OCI-M1 (cell line): ENCODE results near the gene OGFOD3.

Experiments
- DNase-seq: peaks from one replicate; lab custom pipeline; 2025; lab: John Stamatoyannopoulos, UW

Gene OGFOD3

DNA sequence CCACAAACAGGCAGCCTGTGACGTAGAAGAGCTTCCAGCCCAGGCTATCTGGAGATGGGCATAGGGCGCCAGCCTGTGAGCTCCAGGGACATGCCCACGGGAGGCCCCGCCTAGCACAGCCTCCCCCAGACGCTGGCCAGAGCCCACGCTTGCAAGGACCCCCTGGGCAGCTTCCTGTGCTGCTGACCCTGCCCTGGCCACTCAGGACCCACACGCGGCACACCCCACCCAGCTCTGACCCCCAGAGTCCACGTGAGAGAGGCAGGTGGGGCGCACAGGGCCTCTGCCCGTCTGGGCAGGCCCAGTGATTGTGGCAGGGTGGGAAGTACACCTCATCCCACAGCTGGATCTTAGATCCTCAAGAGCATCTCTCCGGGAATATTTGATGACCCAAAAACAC, 28.3 kb upstream of the OGFOD3 start:
- no peak for DNase-seq

DNA sequence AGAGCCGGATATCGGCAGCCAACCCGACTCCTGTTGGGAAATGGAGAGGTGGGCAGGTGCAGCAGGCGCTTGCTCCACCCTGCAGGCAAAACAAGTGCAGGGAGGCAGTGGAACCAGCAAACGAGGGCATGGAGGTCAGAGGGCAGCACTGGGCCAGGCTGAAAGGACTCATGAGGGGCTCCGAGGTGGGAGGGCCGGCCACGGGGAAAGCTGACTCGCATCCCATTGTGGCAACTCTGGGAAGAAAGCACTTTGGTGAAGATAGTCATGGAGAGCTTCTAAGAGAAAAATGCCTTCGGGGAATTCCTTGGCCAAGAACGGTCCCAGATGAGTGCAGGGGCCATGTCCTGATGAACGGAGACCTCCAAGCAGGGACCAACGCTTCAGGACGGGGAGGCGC, 27.7 kb upstream of the OGFOD3 start:
- no peak for DNase-seq

DNA sequence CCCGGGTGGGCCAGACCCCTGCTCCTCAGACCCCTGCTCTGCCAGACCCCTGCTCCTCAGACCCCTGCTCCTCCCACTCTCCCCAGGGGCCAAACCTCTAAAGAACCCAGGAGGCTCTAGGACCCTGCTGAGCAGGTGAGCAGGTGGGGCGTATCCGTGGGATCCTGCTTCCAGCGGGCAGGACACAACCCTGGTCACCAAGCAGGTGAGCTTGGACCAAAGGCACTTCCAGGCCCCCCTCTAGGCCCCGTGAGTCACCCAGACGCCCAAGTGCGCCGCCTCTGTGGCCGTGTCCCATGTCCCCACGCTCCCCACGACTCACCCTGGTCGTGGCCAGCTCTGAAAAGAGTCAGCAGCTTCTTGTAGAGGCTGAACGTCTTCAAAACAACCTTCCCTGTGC, 27.2 kb upstream of the OGFOD3 start:
- no peak for DNase-seq

DNA sequence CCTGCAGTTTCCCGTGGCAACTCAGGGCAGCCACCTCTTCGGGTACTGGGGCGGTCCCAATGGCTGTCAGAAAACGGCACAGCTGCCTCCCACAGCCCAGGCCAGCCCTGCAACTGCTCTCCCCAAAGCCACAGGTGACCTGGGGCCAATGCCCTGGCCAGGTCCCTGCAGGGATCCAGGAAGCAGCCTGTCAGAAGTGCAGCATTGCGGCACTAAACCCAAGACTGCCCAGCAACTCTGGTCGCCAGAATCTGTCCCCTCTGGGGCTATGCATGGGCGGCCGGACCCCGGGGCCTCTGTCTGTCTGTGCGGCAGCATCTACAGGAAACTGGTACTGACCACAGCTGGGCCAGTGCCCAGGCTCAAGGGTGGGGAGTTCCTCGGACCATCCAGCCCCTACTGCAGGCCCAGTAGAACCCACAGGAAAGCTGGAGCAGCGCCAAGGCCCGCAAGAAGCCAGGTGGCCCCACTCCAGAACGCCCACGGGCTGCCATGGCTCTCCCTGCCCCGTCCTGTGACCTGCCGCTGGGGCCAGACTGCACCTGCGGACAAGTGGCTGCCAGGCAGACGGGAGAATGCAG, 26.6 kb upstream of the OGFOD3 start:
- no peak for DNase-seq

DNA sequence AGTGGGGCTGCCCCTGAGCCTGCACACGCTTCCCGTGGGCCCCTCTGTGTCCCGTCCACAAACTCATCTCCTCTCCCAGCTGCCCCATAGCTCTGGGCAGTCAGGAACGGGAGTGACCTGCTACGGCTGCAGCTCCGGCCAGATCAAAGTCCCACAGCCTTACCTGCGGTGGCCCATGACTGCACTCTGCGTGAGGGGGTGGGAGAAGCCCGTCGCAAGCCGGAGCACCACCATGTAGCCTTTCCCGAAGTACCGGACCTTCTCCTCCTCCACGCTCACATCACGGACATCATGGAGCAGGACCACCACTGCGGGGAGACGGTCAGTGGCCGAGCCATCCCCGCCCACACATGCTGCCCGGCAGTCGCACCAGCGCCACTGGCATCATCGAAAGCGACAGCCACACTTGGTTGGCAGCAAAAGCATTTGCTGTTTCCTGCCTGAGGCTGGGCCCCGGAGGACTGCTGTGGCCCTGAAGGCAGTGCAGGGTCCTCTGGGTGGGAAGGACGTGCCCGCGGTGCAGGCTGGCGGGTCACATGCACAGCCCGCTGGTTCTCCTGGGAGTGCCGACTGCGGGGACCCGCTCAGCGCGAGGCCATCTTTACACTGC, 26.0 kb upstream of the OGFOD3 start:
- DNase-seq: no peak

DNA sequence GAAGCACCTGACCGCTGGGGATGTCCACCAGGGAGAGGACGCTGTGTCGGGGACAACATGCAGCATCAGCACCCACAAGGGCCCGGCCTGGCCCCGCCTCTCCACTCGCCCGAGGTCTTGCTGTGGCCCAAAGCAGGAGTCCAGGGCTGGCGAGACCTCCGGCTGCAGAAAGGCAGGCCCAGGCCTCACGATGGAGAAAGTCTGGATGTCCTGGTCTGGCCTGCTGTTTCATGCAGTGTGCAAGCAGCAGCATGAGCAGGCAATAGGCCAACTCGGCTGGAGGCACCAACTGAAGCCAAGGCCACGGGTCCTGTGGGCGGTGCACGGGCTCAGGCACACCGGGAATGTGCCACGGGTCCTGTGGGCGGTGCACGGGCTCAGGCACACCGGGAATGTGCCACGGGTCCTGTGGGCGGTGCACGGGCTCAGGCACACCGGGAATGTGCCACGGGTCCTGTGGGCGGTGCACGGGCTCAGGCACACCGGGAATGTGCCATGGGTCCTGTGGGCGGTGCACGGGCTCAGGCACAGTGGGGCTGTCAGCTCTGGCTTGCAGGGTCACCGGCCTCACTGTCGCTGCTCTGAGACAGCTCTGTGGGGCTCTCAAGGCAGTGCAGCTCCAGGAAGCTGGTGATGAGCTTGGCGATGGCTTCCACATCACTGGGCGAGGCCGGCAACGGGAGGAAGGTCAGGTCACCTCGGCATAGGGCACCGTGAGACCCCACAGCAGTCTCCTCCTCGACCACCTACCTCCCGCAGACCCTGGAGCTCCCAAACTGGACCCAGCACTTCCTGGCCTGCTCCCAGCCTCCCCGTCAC, 25.3 kb upstream of the OGFOD3 start:
- DNase-seq: no peak

DNA sequence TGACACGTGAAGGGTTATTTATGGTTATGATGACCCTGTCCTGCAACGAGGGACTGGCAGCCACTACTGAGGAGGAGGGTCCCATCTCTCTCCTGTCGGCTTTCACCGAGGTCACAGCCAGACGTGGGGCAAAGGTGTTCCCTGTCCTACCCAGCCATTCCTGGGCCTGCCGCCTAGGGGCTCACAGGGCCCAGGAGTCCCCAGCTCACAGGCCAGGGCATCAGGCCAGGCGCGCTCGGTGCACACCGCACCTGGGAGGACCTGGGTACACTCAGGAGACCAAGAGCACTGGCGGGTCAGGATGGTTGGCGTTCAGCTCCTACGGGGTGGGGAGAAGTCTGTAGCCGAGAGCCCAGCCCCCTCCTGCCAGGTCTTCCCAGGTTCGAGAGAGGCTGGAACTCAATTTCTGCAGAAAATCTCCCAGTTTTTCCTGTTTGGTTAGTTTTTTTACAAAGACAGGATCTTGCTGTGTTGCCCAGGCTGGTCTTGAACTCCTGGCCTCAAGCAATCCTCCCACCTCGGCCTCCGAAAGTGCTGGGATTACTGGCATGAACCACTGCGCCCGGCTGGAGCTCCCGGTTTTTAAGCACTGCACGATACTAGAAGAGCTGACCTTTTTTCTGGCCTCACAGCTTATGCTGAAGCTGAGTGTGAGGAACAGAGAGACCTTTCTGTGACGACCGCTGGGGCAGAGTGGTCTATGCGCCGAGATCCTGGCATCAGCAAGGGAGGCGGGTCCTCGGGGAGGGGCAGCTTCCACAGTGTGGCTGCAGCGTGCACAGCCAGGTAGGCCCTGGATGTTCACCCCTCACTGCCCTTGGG, 24.5 kb upstream of the OGFOD3 start:
- DNase-seq: no peak

DNA sequence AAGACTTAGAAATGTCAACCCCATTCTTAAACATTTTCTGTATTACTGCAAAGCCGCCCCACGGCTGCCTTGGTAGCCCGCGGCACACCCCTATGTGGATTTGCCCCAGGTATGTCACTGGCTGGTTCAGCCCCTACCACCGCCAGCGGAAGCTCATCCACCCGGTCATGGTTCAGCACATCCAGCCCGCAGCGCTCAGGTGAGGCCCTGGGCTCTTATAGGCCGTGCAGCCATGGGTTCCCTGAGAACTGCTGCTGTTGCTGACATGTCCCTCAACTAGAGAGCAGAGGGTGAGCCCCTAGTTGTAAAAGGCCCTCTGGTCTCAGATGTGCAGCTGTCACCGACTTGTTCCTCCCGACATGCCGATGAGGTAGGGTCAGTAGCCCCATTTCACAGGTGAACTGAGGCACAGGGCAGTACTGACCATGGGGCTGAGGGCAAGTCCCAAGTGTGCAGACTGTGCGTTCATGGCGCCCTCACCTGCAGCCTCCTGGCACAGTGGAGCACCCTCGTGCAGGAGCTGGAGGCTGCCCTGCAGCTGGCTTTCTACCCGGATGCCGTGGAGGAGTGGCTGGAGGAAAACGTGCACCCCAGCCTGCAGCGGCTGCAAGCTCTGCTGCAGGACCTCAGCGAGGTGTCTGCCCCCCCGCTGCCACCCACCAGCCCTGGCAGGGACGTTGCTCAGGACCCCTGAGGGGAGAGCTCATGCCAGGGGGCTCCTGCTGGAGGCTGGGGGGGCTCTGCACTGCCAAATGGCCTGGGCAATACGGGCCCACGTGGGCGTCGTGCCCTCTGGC, 23.5 kb upstream of the OGFOD3 start:
- DNase-seq: no peak

DNA sequence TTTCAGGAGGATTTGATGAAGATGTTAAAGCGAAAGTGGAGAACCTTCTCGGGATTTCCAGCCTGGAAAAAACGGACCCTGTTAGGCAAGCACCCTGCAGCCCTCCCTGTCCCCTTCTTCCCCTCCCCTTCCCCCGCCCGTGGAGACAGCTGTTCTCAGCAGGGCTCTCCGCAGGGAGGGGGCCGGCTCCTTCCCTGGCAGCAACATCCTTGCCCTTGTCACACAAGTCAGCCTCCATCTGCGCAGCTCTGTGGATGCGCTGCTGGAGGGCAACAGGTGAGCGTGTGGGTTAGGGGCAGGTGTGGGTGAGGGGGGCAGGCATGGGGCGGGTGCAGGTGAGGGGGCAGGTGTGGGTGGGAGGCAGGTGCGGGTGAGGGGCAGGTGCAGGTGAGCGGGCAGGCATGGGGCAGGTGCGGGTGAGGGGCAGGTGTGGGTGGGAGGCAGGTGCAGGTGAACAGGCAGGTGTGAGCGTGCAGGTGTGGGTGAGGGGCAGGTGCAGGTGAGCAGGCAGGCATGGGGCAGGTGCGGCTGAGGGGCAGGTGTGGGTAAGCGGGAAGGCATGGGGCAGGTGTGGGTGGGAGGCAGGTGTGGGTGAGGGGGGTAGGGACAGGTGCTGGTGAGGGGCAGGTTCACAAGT, 22.7 kb upstream of the OGFOD3 start:
- DNase-seq: no peak

DNA sequence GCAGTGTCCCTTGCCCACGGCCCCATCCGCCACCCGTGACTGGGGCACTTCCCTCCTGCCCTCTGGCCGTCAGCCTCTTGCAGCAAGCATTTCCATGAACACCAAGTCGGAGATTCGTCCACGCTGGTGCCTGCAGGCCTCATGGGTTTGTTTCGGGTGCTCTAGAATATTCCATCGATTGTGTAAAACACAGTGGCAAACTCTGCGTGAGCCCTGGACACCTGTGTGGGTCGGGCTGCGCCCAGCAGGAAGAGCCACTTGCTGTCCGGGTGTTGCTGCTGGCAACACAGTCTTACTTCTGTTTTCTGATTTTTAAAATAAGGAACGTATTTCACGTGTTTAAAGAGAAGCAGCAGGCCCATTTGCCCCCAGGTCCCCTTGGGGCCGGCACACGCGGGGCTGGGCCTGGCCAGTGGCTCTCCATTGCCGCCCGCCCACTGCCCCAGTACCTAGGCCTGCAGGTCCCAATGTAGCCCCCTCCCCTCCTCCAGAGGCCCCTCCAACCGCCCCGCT, 22.1 kb upstream of the OGFOD3 start:
- DNase-seq: no peak

DNA sequence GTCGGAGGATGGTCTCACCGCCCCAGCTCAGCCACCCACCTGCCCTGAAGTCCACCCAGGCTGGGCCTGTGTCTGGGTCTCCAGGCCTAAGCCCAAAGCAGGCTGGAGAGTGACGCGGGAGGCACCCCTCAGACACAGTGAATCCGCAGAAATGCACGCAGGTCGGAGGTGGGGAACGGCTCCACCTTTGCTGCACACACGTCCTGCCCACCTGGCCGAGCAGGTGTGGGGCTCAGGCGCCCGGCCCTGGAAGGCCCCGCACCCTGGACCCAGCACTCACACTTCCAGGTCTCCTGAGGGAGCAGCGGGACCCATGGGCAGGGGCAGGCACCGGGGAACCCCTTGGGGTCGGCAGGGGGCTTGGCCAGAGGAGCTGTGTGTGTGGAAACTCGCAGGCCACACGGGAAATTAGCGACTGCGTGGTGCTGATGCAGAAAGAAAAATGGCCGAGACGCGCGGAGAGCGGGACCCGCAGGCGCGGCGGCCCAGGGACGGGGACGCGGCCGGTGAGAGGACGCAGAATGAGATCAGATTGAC, 21.5 kb upstream of the OGFOD3 start:
- DNase-seq: no peak

DNA sequence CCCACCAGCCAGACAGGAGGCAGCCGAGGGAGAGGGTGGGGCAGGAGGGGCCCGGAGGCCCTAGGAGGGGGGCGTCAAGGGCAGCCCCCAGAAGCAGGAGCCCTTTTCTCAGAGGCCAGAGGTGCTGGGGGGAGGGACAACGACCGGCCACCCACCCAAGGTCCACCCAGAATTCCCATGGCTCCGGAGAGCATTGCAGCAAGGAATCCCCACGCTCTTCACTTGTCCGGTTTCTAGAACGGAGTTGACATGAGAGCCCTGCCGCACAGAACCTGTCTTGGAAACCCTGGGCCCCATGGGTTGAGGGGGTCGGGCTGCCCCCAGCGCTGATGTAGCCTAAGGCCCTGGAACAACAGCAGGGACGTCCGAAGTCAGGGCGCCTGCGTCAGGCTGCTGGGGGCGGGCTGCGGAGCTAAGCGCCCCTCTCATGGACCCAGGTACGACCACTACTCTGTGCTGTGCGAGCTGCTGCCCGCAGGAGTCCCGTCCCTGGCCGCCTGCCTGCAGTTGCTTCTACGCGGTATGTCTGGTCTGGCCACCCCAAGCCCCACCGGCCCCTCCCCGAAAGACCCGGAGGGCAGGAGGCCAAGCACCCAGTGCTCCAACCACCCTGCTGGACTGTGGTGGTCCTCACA, 20.9 kb upstream of the OGFOD3 start:
- DNase-seq: no peak

DNA sequence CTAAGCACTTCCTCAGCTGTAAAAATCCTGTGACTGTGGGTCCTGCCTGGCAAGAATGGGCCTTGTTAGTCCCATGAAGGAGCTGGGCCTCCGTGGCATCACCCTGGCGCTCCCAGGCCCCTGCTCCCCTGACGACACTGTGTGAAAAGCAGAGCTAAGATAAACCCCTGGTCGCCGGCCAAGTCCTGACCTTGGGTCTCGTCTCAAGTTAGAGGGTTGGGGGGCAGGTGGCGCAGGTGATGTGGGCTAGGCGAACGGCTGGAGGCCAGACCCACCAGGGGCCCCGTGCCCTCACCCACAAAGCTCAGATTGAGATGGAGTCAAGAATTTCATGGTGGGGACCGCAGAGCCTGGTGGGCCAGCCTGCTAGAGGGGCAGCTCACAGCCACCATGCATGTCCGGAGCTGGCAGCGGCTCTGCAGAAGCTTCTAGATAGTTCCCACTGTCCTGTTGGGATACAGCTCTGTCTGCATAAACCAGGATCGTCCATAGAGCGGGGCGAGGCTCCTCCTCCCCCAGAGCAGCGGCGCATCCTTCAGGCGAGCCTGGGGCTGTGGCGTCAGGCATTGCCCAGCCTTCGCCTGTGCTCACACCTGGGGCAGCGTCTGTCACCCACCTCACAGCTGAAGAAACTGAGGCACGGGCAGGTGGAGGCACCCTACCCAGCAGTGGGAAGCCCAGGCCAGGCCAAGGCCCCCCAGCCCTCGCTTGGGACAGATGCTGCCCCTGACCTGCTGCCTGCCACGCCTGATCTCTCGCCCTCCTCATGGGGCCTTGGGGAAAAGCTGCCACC, 20.2 kb upstream of the OGFOD3 start:
- no peak for DNase-seq

DNA sequence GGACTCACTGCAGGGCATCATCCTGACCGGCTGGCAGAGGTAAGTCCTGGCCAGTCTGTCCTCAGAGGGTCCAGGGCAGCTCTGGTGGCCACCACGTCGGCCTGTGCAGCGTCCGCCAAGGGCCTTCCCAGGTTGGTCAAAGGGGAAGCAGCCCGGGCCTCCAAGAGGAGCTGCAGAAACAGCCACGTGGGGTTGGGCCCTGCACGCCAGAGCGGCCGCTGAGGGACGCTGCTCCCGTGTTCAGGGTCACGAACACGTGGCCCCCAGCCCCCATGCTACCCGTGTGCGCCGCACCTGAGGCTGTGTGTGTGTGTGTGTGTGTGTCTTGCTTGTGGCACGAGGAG, 18.9 kb upstream of the OGFOD3 start:
- no peak for DNase-seq

DNA sequence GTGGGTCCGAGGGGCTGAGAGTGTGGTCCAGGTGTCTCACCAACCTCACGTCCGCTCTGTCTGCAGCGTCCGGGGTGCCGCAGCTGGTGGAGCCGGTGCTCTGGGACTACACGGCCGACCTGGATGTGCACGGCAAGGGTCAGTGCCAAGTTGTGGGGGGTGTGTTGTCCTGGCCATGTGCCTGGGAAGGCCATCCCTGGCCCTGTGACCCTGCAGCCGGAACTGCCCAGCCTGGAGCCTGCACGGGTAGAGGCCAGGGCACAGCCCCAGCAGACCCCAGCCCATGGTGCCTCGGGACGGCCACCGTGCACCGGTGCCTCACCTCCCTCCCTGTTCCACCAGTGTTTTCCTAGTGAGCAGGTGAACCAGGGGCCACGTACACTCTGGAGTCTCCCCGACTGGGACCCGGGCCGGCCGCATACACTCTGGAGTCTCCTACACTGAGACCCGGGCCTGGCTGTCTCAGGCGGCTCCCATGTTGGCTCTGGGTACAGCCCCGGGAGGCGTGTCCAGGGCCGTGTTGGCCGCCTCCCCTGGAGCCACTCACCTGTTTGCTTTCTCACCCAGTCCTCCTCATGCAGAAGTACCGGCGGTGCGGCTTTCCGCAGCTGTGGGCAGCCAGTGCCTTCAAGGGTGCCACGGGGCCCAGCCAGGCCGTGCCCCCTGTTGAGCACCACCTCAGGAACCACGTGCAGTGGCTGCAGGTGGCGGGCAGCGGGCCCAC, 18.4 kb upstream of the OGFOD3 start:
- no peak for DNase-seq

DNA sequence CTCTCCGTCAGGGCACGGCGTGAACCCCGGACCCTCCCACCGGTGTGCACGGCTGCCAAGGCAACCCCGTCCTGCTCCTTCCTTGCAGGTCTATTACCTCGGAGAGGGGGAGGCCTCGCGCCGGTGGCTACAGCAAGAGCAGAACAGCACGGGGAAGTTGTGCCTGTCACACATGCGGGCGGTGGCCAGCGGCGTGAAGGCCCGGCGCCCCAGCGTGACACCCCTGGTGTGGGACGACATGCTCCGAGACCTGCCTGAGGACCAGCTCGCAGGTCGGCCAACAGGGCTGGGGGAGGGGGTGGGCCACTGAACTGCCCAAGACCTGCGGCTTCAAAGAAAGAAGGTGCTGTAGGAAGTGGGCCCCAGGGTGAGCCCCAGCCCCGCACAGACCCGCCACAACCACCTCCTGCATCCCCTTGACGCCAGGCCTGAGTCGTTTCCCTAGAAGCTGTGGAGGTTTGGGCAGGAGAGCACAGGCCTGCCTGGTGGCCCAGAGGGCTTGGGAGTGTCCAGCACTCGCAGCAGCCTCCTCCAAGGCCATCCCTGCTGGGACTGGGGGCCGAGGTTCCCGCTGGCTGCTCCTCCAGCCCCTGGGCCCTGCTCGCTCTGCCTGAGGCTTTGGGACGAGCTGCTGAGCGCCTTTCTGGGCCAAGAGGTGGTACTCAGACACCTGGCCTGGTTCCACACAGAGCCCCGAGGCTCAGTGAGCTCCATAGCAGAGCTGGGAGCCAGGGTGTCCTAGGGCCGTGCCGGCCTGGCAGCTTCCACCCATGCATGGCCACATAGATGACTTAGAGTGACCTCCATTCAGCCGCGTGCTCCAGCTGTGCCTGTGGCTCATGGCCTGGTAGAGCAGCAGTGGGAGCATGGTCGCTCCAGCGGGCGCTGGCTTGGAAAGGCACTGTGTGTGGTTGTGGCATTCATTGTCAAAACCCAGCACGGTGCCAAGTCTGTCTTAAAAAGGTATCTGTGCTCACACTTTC, 17.5 kb upstream of the OGFOD3 start:
- no peak for DNase-seq

DNA sequence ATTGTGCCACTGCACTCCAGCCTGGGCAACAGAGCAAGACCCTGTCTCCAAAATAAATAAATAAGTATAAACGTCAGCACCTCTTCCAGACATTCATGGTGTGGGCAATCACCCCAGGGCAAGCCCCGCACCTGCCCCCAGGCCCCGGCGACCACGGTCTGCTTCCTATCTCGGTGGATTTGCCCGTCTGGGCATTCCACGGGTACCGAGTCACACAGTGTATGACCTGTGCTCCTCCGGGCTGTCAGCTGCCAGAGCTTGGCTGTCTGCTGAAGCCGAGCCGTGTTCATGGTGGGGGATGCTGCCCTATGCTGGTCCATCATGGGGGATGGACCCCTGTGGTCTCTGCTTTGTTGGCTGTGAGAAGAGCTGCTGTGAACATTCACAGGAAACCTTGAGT, 16.7 kb upstream of the OGFOD3 start:
- no peak for DNase-seq

DNA sequence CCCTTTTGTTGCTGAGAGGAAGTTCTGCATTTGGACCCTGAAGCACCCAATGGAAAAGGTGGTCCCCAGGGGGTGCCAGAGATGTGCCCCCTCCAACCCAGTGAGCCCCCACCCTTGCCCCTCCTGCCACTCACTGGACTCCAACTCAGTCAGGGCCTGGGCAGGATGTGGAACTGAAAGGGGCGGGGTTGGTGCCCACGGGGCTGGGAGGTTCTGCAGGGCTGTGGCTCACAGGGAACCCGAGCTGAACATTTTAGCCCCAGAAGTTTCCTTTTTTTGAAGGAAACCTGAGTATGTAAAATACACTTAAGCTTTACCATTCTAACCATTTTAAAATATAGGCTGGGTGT, 15.8 kb upstream of the OGFOD3 start:
- no peak for DNase-seq
